HG03025 (cell line): ENCODE data around the gene SEPTIN12.
"Not testable (repeated sequence)": the region's sequence is repeated elsewhere in the genome, so short reads cannot be mapped to it uniquely, and the experiment has no call there.

Experiments used
- ATAC-seq: cut with Tn5 transposase; IDR thresholded peaks from one replicate; pipeline ENCODE4 v1.9.1; 2021; ENCODE audit warnings: mild to moderate bottlenecking, moderate library complexity; ENCODE audit not compliant: unreplicated experiment, low FRiP score

SEPTIN12 gene

DNA sequence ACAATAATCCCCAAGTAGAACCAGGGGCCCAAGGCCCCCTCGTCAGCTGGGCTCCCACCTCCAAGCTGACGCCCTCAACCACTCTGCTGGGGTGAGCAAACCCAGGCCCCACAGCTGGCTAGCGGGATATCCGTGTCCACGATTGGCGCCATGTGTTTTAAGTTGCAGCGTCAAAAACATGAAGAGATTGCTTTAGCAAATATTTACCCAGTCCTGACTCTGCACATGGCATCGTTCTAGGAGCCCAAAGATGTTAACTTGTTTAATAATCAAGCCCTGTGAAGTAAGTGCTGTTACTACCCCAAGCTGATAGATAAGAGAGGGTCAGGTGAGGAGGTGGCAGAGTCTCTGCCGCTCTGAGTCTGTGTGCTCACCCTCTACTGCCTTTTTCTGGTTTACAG is 344 bp upstream of the SEPTIN12 start:
- no peak for ATAC-seq

DNA sequence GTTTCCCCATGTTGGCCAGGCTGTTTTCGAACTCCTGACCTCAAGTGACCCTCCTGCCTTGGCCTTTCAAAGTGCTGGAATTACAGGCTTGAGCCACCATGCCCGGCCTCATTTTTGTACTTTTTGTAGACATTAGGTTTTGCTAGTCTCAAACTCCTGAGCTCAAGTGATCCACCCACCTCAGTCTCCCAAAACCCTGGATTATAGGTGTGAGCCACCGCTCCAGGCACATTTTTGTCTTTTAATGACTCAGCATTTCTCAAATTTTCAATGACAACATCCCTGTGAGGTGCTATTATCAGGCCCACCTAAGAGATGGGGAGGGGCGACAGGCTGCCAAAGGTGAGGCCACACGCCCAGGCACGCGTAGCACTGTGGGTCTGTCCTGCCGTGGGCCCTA is 1.1 kb downstream of the SEPTIN12 start:
- ATAC-seq: no peak

GRCh38 chr16:4785758-4786433 is 2.2 kb downstream of the SEPTIN12 start:
- no peak for ATAC-seq

GRCh38 chr16:4784444-4784987 is 3.6 kb downstream of the SEPTIN12 start:
- ATAC-seq: not testable (repeated sequence)

DNA sequence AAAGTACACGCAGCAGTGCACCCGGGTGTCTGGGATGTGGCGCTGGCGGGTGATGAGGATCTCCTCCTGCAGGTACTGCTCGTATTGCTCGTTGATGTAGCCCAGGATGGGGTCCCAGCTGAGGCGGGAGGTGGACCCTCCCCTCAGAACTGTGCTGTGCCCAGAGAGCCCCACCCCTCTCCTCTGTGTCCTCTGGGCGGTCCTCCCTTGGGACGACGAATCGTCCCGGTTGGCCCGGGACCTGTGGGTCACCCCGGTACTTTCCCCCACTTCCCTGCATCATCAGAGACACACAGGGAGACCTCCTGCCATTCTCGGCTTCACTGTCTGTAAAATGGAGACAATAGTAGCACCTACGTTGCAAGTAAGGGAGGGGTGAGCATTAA is 4.2 kb downstream of the SEPTIN12 start:
- ATAC-seq: no peak

- ATAC-seq: no peak
Measured at GRCh38 chr16:4783251-4783950, 4.7 kb downstream of the SEPTIN12 start.

DNA sequence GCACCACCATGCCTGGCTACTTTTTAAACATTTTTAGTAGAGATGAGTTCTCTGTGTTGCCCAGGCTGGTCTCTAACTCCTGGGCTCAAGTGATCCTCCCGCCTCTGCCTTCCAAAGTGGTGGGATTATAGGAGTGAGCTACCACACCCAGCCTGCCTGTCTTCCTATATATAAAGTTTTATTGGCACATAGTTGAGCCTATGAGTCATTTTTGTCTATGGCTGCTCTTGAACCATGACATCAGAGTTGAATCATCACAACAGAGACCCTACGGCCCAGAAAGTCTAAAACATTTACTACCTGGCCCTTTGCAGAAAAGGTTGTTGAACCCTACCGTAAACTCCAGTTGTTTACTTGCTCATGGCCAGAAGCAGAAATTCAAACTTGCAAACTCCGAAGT is 7.9 kb downstream of the SEPTIN12 start:
- ATAC-seq: no peak

- no peak for ATAC-seq
Measured at GRCh38 chr16:4778050-4778392, 10.1 kb downstream of the SEPTIN12 start.

DNA sequence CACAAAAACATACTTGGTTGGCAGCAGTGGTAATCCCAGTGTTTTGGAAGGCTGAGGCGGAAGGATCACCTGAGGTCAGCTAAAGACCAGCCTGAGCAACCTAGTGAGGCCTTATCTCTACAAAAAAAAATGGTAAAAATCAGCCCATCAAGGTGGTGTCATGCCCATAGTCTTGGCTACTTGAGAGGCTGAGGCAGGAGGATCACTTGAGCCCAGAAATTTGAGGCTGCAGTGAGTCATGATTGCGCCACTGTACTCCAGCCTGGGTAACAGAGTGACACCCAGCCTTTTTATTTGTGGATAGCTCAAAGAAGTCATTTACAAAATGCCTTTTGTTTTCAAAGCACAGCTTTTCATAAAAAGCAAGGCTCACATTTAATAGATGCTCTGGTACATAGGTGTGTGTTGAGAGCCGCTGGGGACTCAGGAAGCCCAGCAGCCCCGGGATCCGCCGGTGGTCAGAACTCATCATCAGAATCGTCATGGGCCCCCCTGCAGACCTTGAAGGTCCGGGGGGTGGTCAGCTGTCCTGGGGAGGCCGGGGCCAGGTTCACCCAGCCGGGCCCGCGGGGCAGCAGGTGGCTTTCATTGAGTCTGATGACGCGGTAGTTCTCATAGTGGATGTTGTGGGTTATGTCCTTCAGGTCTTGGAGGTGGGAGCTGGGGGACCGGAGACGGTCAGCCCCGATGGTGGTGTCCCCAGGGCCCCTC is 10.7 kb downstream of the SEPTIN12 start:
- ATAC-seq: no peak

DNA sequence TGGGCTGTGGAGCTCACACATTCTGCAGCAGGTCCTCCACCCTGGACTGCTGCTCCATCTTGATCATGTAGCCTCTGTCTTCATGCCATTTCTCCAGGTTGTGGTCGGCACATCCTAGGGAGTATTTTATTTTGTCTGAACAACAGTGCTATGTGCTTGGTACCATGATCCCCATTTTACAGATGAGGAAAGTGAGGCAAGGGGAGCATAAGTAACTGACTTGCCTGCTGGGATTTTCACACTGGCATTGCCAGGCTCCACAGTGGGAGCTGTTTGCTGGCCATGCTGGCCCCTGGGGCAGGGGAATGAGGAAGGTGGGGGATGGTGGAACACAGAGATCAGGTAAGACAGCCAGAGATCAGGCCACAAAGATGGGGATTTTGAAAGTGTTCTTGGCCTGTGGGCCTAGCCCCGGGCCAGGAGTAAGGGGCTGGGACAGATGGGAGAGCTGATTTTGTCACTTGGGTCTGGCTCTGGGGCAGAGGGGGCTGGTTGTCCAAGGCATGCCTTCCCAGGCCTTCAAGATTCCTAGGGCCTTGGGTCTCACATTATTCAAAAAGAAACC is 11.9 kb downstream of the SEPTIN12 start:
- no peak for ATAC-seq

- ATAC-seq: no peak
Measured at GRCh38 chr16:4775005-4775404, 13.1 kb downstream of the SEPTIN12 start.

- ATAC-seq: no peak
Measured at GRCh38 chr16:4772351-4772750, 15.8 kb downstream of the SEPTIN12 start.

- ATAC-seq: no peak
Measured at GRCh38 chr16:4771646-4772045, 16.5 kb downstream of the SEPTIN12 start.

GRCh38 chr16:4769306-4769638 is 18.9 kb downstream of the SEPTIN12 start:
- no peak for ATAC-seq

DNA sequence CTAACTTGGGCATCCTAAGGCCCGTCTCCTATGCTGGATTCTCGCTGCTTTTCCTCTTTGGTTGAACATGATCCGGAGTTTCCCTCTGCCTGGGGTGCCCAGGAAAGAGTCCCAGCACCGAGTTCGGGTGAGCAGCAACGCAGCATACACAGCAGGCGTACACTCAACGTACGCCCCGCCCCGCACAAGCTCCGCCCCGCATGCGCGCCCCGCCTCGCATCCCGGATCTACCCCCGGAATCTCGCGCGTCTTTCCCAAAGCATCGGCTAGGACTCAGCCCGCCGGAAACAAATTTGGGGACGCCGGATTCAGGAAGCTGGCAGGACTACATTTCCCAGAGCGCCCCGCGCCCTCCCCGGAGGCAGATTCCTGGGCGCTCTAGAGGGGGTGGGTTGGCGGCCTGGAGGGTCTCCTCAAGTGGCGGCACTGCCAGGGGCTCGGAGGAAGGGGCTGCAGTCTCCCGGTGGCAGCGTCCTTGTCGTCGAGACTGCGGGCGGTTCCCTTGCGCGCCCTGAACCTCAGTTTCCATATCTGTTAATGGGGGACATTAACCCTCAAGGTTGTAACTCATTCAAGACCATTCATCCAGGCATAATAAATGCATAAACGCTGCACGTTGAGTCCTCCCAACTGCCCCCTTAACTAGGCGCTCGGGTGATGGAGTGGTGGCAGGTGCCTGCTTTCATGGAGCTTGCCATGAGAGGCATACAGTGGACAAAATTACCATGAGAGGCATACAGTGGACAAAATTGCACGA is 19.4 kb downstream of the SEPTIN12 start:
- ATAC-seq: peak; percentile 52

DNA sequence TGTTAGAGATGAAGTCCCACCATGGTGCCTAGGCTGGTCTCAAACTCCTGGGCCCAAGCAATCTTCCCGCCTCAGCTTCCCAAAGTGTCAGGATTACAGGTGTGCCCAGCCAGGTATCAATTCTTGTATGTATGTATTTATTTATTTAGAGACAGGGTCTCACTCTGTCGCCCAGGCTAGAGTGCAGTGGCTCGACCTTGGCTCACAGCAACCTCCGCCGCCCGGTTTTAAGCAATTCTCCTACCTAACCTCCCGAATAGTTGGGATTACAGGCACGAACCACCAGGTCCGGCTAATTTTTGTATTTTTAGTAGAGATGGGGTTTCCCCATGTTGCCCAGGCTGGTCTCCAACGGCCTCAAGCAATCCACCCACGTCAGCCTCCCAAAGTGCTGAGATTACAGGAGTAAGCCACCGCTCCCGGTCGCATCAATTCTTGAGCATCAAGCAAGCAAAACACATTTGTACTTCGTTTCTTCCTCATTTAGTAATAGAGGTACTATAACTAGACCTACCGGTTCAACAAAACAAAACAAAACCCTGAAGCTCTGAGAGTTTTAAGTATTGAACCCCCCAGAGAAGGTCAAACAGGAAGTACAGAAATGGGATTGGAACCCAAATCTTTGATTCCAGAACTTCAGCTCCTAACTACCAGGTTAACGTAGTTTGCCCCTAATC is 20.1 kb downstream of the SEPTIN12 start:
- peak; percentile 3 for ATAC-seq

GRCh38 chr16:4766875-4767628 is 21.1 kb downstream of the SEPTIN12 start, which contains the start of gene ZNF500:
Gene ZNF500 (minus strand): TSS chr16:4767162. CDS start chr16:4765978, 1,184 bp downstream.
- ATAC-seq: peak; percentile 81

GRCh38 chr16:4765511-4766474 is 22.4 kb downstream of the SEPTIN12 start:
- no peak for ATAC-seq
